K562 (cell line): ENCODE data around the gene KCNH2. TPM values are rescaled to one million over a fixed set of nuclear protein-coding genes. Genes with fewer than 3 reads are reported as not detected.

Experiments
- ATAC-seq: fragments of 200-7000 bp; cut with Tn5 transposase; 3 replicates; pipeline ENCODE4 v1.9.1; 2020; ENCODE audit warnings: moderate library complexity
- BruUV-seq: library from RNA; stranded (reverse); fragments of 400-500 nt; replicated peaks from 2 replicates; lab custom pipeline; 2021; lab: Mats Ljungman, UMichigan
- CTCF ChIA-PET: fragments of 300-600 bp; formaldehyde crosslinking; extraction: SDS; loops from one replicate; lab custom pipeline; 2021; ENCODE audit warnings: low intra/inter-chr PET ratio; lab: Yijun Ruan, JAX
- POLR2A ChIA-PET: fragments of 300-600, 350-650 bp; sonication (Branson Sonifier 250); formaldehyde crosslinking; extraction: SDS; loops from one replicate; lab custom pipeline; 2021; ENCODE audit warnings: antibody characterized with exemption, inconsistent platforms; lab: Yijun Ruan, JAX
- DNase-seq, 4 experiments: peaks; one replicate each; pipeline versions ENCODE4 v3.0.0 to v3.0.0-alpha.2; 2011 to 2018; ENCODE audit warnings: low spot score in 3 of 4, mixed read lengths in 3 of 4; ENCODE audit errors: extremely low read depth in 1 of 4
- FAIRE-seq: peaks from 2 replicates; lab custom pipeline; 2011; peaks lifted over from hg19 to GRCh38; lab: Jason Lieb, UNC
- H2AFZ ChIP-seq: 2 replicates; pipeline ENCODE4 v1.6.0; 2011; ENCODE audit warnings: low read depth, low read length, control low read depth, inconsistent platforms
- H3K27ac ChIP-seq: fragments of 200-600 bp; 3 replicates; pipeline ENCODE4 v1.8.0; 2011; ENCODE audit warnings: low read depth, mild to moderate bottlenecking, control low read depth, inconsistent platforms, low read length, moderate library complexity, mixed read lengths; ENCODE audit errors: extremely low read depth
- H3K27me3 ChIP-seq, 2 experiments: fragments of 300-600 bp in 1 of 2; 2 replicates in 1 of 2; 3 replicates in 1 of 2; pipeline versions ENCODE4 v1.6.0 to v1.8.0; 2011; ENCODE audit warnings: inconsistent platforms in 2 of 2, low read length in 2 of 2, mild to moderate bottlenecking in 1 of 2, mixed read lengths in 1 of 2, moderate library complexity in 1 of 2; ENCODE audit not compliant: control insufficient read depth in 2 of 2, insufficient read depth in 2 of 2
- H3K36me3 ChIP-seq: fragments of 300-600 bp; 3 replicates; pipeline ENCODE4 v1.8.0; 2011; ENCODE audit warnings: mild to moderate bottlenecking, low read length, inconsistent platforms; ENCODE audit not compliant: control insufficient read depth, insufficient read depth
- H3K4me1 ChIP-seq, 2 experiments: fragments of 200-600 bp in 1 of 2; replicated peaks in 1 of 2; 2 replicates in 1 of 2; 3 replicates in 1 of 2; pipeline versions ENCODE4 v1.5.1 to v1.8.0; 2011; ENCODE audit warnings: inconsistent platforms in 2 of 2, low read length in 2 of 2, mild to moderate bottlenecking in 1 of 2, mixed read lengths in 1 of 2, moderate library complexity in 1 of 2; ENCODE audit not compliant: control insufficient read depth in 2 of 2, insufficient read depth in 2 of 2
- H3K4me2 ChIP-seq: 2 replicates; pipeline ENCODE4 v1.6.1; 2011; ENCODE audit warnings: low read length, control low read depth, inconsistent platforms, mixed read lengths; ENCODE audit not compliant: insufficient read depth
- H3K4me3 ChIP-seq: fragments of 200-600 bp; sonication (generic), shearing (Covaris generic); 2 replicates; pipeline ENCODE4 v1.5.1; 2016; ENCODE audit warnings: control low read depth, inconsistent platforms
- H3K79me2 ChIP-seq: fragments of 200-600 bp; 3 replicates; pipeline ENCODE4 v1.8.0; 2011; ENCODE audit warnings: low read length, inconsistent platforms; ENCODE audit not compliant: control insufficient read depth, insufficient read depth
- H3K9ac ChIP-seq, 2 experiments: 2 replicates each; pipeline versions ENCODE4 v1.6.0 to v1.6.1; 2011; ENCODE audit warnings: low read depth in 2 of 2, low read length in 2 of 2, control low read depth in 1 of 2, inconsistent platforms in 1 of 2, mild to moderate bottlenecking in 1 of 2, mixed read lengths in 1 of 2; ENCODE audit not compliant: insufficient read depth in 1 of 2
- H3K9me1 ChIP-seq: one replicate; pipeline ENCODE4 v1.6.0; 2011; ENCODE audit warnings: inconsistent platforms, mild to moderate bottlenecking, low read length, moderate library complexity; ENCODE audit not compliant: control insufficient read depth, insufficient read depth
- H3K9me3 ChIP-seq: replicated peaks from 2 replicates; pipeline ENCODE4 v1.5.1; 2011; ENCODE audit warnings: low read depth, low read length, inconsistent platforms; ENCODE audit not compliant: control insufficient read depth, insufficient read depth
- H4K20me1 ChIP-seq: replicated peaks from 2 replicates; pipeline ENCODE4 v1.6.1; 2011; ENCODE audit warnings: low read length, inconsistent platforms, mixed read lengths; ENCODE audit not compliant: control insufficient read depth, insufficient read depth
- EZH2 ChIP-seq: IDR thresholded peaks from 2 replicates; pipeline ENCODE4 v1.6.1; 2012; ENCODE audit warnings: low read depth, mild to moderate bottlenecking, inconsistent platforms, low read length, borderline replicate concordance
- HOXB6 ChIP-seq: fragments of 250-450 bp; sonication (Bioruptor Pico); IDR thresholded peaks from 2 replicates; pipeline ENCODE4 v1.5.1; 2022; ENCODE audit warnings: mild to moderate bottlenecking, borderline replicate concordance
- NELFE ChIP-seq: IDR thresholded peaks from 2 replicates; pipeline ENCODE4 v1.6.1; 2011; ENCODE audit warnings: mild to moderate bottlenecking; ENCODE audit not compliant: insufficient read depth, insufficient read length
- SP1 ChIP-seq: sonication (generic); formaldehyde crosslinking; IDR thresholded peaks from 2 replicates; pipeline ENCODE4 v1.8.1; 2022; ENCODE audit warnings: mild to moderate bottlenecking, missing genetic modification reagents
- SREBF1 ChIP-seq: fragments of 150-350 bp; IDR thresholded peaks from 2 replicates; pipeline ENCODE4 v1.6.1; 2014; ENCODE audit warnings: antibody characterized with exemption, low read depth, low read length, borderline replicate concordance
- TAL1 ChIP-seq: fragments of 450-650 bp; IDR thresholded peaks from 2 replicates; pipeline ENCODE4 v1.6.1; 2016; ENCODE audit warnings: mild to moderate bottlenecking
- ZEB2 ChIP-seq: fragments of 450-650 bp; IDR thresholded peaks from 2 replicates; pipeline ENCODE4 v1.6.1; 2016
- WGBS: fragments of 100-300 bp; shearing (Covaris generic); methylation state at CpG from one replicate; pipeline ENCODE4 v1.1.6; 2016; ENCODE audit warnings: low coverage, mixed read lengths; ENCODE audit not compliant: insufficient coverage; ENCODE audit errors: missing lambda C conversion rate; 5-methylcytosine and 5-hydroxymethylcytosine counted together
- in situ Hi-C: fragments of 300-500 bp; cut with MboI; formaldehyde crosslinking; loops from 4 replicates; pipeline ENCODE4 v1.15.0; 2018; ENCODE audit warnings: inconsistent platforms, mixed read lengths
- intact Hi-C: fragments of 100-400 bp; cut with micrococcal nuclease; formaldehyde crosslinking; loops from 2 replicates; pipeline ENCODE4 v1.14.2; 2022
- polyA plus RNA-seq, 8 experiments: library from polyadenylated mRNA; depleted of rRNA in 4 of 8; stranded (reverse) in 5 of 8; unstranded in 3 of 8; fragments of >200 nt; fragmentation: Nextera tagmentation in 2 of 8; fragmentation: Illumina TruSeq in 1 of 8; extraction: Ambion mirVana in 2 of 8; extraction: Trizol in 1 of 8; gene quantifications; 2 replicates each; pipeline versions ENCODE4 v1.2.1 to v1.2.3, GENCODE V29; 2011 to 2014; ENCODE audit warnings: inconsistent platforms in 1 of 8, missing spikeins in 1 of 8
- total RNA-seq, 7 experiments: library from RNA; depleted of rRNA in 6 of 7; stranded (reverse); fragments of >200 nt in 6 of 7; fragmentation: Illumina TruSeq in 2 of 7; extraction: Trizol in 2 of 7; gene quantifications; 2 replicates each; pipeline versions ENCODE4 v1.2.1 to v1.2.3, GENCODE V29; 2011 to 2021; ENCODE audit warnings: low replicate concordance in 1 of 7
- TF ChIP-seq, protein P1 (sequence below): IDR thresholded peaks from 2 replicates; pipeline ENCODE4 v1.6.1; 2011; ENCODE audit warnings: borderline replicate concordance, low read depth, mild to moderate bottlenecking, moderate library complexity, low read length; ENCODE audit not compliant: insufficient read depth, poor library complexity, severe bottlenecking
- TF ChIP-seq, protein P2 (sequence below): fragments of 250-450 bp; sonication (Bioruptor Pico); IDR thresholded peaks from 2 replicates; pipeline ENCODE4 v1.5.0; 2021
- TF ChIP-seq, protein P3 (sequence below): sonication (generic); formaldehyde crosslinking; IDR thresholded peaks from 2 replicates; pipeline ENCODE4 v1.8.0; 2022; ENCODE audit warnings: mild to moderate bottlenecking, missing genetic modification reagents
- TF ChIP-seq, protein P4 (sequence below): fragments of 250-450 bp; sonication (Bioruptor Pico); IDR thresholded peaks from 2 replicates; pipeline ENCODE4 v1.5.0; 2022; ENCODE audit warnings: mild to moderate bottlenecking

Gene KCNH2
- total and polyA plus RNA-seq, 9 of the 15 experiments (the other 6 are each of a cell fraction or from before 2014, with no cell fraction given), result 18.1 to 368 (median 218) TPM

DNA sequence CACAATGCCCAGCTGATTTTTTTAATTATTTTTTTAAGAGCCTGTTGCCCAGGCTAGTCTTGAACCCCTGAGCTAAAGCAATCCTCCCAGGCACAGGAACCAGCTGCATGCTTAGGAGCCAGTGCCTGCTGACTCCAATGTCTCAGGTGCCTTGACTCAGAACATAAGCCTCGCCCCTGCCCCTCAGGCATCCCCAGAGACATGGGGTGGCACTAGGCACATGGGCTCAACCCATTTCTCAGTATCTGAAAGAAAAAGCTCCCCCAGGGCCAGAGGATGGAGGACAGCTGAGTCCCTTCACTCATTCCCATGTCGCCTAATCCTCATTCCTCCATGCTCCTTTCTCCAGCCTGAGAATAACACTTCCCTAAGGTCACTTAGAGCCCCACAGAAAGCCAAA, 39.1 kb downstream of the KCNH2 start (continued):
- TF ChIP-seq, protein P1, sequence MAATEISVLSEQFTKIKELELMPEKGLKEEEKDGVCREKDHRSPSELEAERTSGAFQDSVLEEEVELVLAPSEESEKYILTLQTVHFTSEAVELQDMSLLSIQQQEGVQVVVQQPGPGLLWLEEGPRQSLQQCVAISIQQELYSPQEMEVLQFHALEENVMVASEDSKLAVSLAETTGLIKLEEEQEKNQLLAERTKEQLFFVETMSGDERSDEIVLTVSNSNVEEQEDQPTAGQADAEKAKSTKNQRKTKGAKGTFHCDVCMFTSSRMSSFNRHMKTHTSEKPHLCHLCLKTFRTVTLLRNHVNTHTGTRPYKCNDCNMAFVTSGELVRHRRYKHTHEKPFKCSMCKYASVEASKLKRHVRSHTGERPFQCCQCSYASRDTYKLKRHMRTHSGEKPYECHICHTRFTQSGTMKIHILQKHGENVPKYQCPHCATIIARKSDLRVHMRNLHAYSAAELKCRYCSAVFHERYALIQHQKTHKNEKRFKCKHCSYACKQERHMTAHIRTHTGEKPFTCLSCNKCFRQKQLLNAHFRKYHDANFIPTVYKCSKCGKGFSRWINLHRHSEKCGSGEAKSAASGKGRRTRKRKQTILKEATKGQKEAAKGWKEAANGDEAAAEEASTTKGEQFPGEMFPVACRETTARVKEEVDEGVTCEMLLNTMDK, result no peak
- TF ChIP-seq TAL1, result no peak
- TF ChIP-seq SREBF1, result no peak
- no peak for TF ChIP-seq EZH2
- TF ChIP-seq SP1 (CRISPR knock-in tag), result no peak
- TF ChIP-seq NELFE, result no peak
- TF ChIP-seq, protein P2, sequence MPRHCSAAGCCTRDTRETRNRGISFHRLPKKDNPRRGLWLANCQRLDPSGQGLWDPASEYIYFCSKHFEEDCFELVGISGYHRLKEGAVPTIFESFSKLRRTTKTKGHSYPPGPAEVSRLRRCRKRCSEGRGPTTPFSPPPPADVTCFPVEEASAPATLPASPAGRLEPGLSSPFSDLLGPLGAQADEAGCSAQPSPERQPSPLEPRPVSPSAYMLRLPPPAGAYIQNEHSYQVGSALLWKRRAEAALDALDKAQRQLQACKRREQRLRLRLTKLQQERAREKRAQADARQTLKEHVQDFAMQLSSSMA (CRISPR knock-in tag), result no peak

DNA sequence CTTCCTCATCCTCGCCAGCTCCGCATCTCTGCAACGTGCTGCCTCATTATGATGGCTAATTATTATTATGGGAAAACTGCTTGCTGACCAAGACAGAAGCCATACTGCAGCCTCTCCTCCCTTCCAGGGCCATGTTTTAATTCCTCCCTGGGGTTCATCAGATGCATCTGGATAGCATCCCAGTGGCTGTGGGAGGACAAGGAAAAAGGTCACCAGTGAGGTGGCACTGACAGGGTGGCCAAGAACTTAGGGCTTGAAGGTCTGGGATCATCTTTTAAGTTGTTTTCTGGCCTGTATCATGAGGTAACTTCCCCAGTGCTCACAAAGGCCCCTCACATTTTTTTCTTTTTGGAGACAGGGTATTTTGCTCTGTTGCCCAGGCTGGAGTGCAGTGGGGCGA, 39.6 kb downstream of the KCNH2 start:
- H3K9ac ChIP-seq, result peak overlapping the region in 1 of 2 experiments; percentile 84; a peak in 2 of 4 replicates
- H2AFZ ChIP-seq, result peak overlapping the region; percentile 89
- H3K27me3 ChIP-seq, result no peaks in the 10 kb centered on the region
- no peaks in the 10 kb centered on the region for H3K79me2 ChIP-seq
- TF ChIP-seq ZEB2 (no peak), HOXB6 (CRISPR knock-in tag) (no peak)
- TF ChIP-seq, protein P3, sequence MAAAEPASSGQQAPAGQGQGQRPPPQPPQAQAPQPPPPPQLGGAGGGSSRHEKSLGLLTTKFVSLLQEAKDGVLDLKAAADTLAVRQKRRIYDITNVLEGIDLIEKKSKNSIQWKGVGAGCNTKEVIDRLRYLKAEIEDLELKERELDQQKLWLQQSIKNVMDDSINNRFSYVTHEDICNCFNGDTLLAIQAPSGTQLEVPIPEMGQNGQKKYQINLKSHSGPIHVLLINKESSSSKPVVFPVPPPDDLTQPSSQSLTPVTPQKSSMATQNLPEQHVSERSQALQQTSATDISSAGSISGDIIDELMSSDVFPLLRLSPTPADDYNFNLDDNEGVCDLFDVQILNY, result no peak
- TF ChIP-seq, protein P4, sequence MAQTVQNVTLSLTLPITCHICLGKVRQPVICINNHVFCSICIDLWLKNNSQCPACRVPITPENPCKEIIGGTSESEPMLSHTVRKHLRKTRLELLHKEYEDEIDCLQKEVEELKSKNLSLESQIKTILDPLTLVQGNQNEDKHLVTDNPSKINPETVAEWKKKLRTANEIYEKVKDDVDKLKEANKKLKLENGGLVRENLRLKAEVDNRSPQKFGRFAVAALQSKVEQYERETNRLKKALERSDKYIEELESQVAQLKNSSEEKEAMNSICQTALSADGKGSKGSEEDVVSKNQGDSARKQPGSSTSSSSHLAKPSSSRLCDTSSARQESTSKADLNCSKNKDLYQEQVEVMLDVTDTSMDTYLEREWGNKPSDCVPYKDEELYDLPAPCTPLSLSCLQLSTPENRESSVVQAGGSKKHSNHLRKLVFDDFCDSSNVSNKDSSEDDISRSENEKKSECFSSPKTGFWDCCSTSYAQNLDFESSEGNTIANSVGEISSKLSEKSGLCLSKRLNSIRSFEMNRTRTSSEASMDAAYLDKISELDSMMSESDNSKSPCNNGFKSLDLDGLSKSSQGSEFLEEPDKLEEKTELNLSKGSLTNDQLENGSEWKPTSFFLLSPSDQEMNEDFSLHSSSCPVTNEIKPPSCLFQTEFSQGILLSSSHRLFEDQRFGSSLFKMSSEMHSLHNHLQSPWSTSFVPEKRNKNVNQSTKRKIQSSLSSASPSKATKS, result no peak
- TF ChIP-seq, all 486 proteins: peak for 0
- no peaks in the 10 kb centered on the region for H3K9me3 ChIP-seq
- DNase-seq (no peak), ATAC-seq (no peak), FAIRE-seq (no peak)
- no peaks in the 10 kb centered on the region for H3K9me1 ChIP-seq
- H3K27ac ChIP-seq, result no peak overlapping the region
- H3K4me3 ChIP-seq, result no peak overlapping the region
- intact Hi-C loops (no loop called here), in situ Hi-C loops (no loop called here)
- ChIA-PET POLR2A (interaction anchor here (0.6 to 4.2 kb wide), 8 partner anchors 10 to 217 kb away, joined by 3 to 18 read pairs (median 4); no protein-coding TSS in a partner anchor), CTCF (no interaction called here)
- H3K4me1 ChIP-seq, result peaks cover 9 to 31% of the 10 kb centered on the region in 2 experiments; a peak in 4 of 5 replicates
- 54% methylated on average over 4 of the region's 4 CpGs for WGBS
- H4K20me1 ChIP-seq, result 0 out of 2 replicates have a peak, but pooled peaks cover 2% of the 10 kb centered on the region
- H3K4me2 ChIP-seq, result peak overlapping the region; percentile 50
- BruUV-seq, result no TSS peak
- H3K36me3 ChIP-seq, result no peaks in the 10 kb centered on the region
